Lung (tissue), 12 donors: ENCODE results near the gene ADGRB2. TPM values are rescaled to one million over a fixed set of nuclear protein-coding genes. Genes with fewer than 3 reads are reported as not detected.

Source experiments
- ATAC-seq: fragments of 200-7000 bp; cut with Tn5 transposase; one replicate; pipeline ENCODE4 v1.9.1; 2020; ENCODE audit warnings: moderate number of reproducible peaks; ENCODE audit not compliant: insufficient read depth, low FRiP score
- DNase-seq, 3 donors: peaks; one replicate each; pipeline ENCODE4 v3.0.0-alpha.2; 2013 to 2017
- H3K27ac ChIP-seq, 2 donors: one replicate each; pipeline ENCODE4 v1.5.1; 2013; ENCODE audit warnings: mild to moderate bottlenecking in 2 of 2, moderate library complexity in 2 of 2, control low read depth in 1 of 2, inconsistent platforms in 1 of 2, low read depth in 1 of 2, low read length in 1 of 2
- H3K27me3 ChIP-seq, 3 donors: one replicate each; pipeline ENCODE4 v1.5.1; 2013; ENCODE audit warnings: low read length in 2 of 3; ENCODE audit not compliant: control insufficient read depth in 3 of 3, insufficient read depth in 3 of 3
- H3K36me3 ChIP-seq, 4 donors: one replicate each; pipeline ENCODE4 v1.5.1; 2013; ENCODE audit warnings: low read length in 4 of 4, mild to moderate bottlenecking in 1 of 4, moderate library complexity in 1 of 4; ENCODE audit not compliant: control insufficient read depth in 4 of 4, insufficient read depth in 4 of 4
- H3K4me1 ChIP-seq, 5 donors: one replicate each; pipeline ENCODE4 v1.5.1; 2013; ENCODE audit warnings: low read length in 5 of 5, mild to moderate bottlenecking in 2 of 5, moderate library complexity in 1 of 5; ENCODE audit not compliant: control insufficient read depth in 5 of 5, insufficient read depth in 5 of 5
- H3K4me3 ChIP-seq: one replicate; pipeline ENCODE4 v1.5.1; 2013; ENCODE audit warnings: mild to moderate bottlenecking, control low read depth, moderate library complexity
- H3K9ac ChIP-seq, 2 donors: one replicate each; pipeline ENCODE4 v1.5.1; 2013; ENCODE audit warnings: low read length in 2 of 2, control low read depth in 1 of 2; ENCODE audit not compliant: insufficient read depth in 1 of 2
- H3K9me3 ChIP-seq, 4 donors: one replicate each; pipeline ENCODE4 v1.5.1; 2013; ENCODE audit warnings: low read length in 3 of 4, mild to moderate bottlenecking in 1 of 4, moderate library complexity in 1 of 4; ENCODE audit not compliant: control insufficient read depth in 4 of 4, insufficient read depth in 3 of 4
- WGBS, 2 donors: extraction: QIAGEN DNeasy Blood & Tissue Kit; methylation state at CpG; one replicate each; pipeline ENCODE4 v1.1.7; 2013; 5-methylcytosine and 5-hydroxymethylcytosine counted together
- polyA plus RNA-seq, 2 donors: library from polyadenylated mRNA; stranded (reverse); fragments of 200-250 nt; gene quantifications; one replicate each; pipeline ENCODE4 v1.2.1, GENCODE V29; 2013
- total RNA-seq, 2 donors: library from RNA; depleted of rRNA in 1 of 2; stranded (reverse); fragments of >200 nt in 1 of 2; gene quantifications; one replicate each; pipeline ENCODE4 v1.2.1, GENCODE V29; 2014 to 2021
- TF ChIP-seq, protein P1 (sequence below): IDR thresholded peaks from 2 replicates; pipeline ENCODE4 v1.5.1; 2012; ENCODE audit warnings: mild to moderate bottlenecking; ENCODE audit errors: control extremely low read depth, extremely low read depth
- donor health status: control.
- donor health status: control.
- donor health status: Bipolar disorder and iron deficiency.
- donor health status: healthy.
- donor health status: DM: yes; HTN: yes; CAD: no.

ADGRB2 gene
- total and polyA plus RNA-seq, 4 donors, result 0.44 to 7.6 (median 1.3) TPM

DNA sequence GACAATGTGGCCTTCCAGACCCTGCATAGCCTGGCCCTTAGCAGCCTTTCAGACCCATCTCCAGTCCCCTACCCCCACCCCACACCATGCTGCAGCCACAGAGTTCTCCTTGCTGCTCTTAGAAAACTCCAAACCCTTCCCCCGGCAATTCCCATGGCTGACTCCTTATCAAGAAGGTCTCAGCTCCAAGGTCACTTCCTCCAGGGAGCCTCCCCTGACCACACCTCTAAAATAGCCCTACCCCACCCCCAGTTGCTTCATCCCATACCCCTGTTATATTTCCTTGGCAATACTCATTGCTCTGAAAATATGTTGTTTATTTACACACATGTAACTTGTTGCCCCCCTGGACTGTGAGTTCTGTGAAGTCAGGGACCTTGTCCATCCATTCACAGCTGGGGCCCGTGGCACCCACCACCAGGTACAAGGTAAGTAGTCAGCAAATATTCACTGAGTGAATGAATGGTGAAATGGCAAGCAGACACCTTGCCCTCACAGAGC, 4.3 kb upstream of the ADGRB2 start:
- Histone ChIP-seq H3K36me3 (no peaks in the 10 kb centered on the region), H3K27ac (no peak overlapping the region), H3K27me3 (peaks cover 0 to 54% (median 27%) of the 10 kb centered on the region in 3 donors), H3K9me3 (peaks cover 0 to 7% (median 0%) of the 10 kb centered on the region in 4 donors), H3K9ac (no peak overlapping the region), H3K4me3 (no peak overlapping the region), H3K4me1 (peaks cover 0 to 30% (median 18%) of the 10 kb centered on the region in 5 donors)
- WGBS, 2 donors, result 60 to 80% methylated on average over 2 of the region's 2 CpGs
- TF ChIP-seq, protein P1, sequence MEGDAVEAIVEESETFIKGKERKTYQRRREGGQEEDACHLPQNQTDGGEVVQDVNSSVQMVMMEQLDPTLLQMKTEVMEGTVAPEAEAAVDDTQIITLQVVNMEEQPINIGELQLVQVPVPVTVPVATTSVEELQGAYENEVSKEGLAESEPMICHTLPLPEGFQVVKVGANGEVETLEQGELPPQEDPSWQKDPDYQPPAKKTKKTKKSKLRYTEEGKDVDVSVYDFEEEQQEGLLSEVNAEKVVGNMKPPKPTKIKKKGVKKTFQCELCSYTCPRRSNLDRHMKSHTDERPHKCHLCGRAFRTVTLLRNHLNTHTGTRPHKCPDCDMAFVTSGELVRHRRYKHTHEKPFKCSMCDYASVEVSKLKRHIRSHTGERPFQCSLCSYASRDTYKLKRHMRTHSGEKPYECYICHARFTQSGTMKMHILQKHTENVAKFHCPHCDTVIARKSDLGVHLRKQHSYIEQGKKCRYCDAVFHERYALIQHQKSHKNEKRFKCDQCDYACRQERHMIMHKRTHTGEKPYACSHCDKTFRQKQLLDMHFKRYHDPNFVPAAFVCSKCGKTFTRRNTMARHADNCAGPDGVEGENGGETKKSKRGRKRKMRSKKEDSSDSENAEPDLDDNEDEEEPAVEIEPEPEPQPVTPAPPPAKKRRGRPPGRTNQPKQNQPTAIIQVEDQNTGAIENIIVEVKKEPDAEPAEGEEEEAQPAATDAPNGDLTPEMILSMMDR, result no peak
- DNase-seq, result no peak
- ATAC-seq, result no peak

DNA sequence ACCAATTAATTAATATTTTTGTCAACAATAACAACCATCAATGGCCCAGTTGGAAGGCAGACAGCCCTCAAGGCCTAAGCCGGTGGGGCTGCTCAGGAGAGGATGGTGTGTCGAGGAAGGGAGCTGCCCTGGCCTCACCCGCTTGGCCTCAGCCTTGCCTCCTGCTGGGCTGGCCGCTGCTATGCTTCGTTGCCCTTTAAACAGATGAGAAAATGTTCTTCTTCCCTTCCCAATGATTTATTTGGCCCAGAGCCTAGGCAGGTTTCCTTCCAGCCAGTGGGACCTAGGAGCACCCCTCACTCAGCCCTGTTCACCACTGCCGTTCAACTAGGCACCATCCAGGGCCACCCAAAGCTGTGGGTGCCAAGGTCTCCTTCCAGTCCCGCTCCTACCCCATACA, 3.1 kb upstream of the ADGRB2 start:
- 85 to 89% methylated on average over 7 of the region's 7 CpGs for WGBS, 2 donors
- DNase-seq (no peak), ATAC-seq (no peak)
- H3K4me3 ChIP-seq, result no peak overlapping the region
- peaks cover 0 to 3% (median 0%) of the 10 kb centered on the region in 4 donors for H3K9me3 ChIP-seq
- H3K27me3 ChIP-seq, result peaks cover 0 to 50% (median 16%) of the 10 kb centered on the region in 3 donors
- H3K27ac ChIP-seq, result no peak overlapping the region
- no peak overlapping the region for H3K9ac ChIP-seq
- H3K4me1 ChIP-seq, result peaks cover 0 to 25% (median 11%) of the 10 kb centered on the region in 5 donors
- TF ChIP-seq, protein P1, result no peak
- H3K36me3 ChIP-seq, result no peaks in the 10 kb centered on the region

DNA sequence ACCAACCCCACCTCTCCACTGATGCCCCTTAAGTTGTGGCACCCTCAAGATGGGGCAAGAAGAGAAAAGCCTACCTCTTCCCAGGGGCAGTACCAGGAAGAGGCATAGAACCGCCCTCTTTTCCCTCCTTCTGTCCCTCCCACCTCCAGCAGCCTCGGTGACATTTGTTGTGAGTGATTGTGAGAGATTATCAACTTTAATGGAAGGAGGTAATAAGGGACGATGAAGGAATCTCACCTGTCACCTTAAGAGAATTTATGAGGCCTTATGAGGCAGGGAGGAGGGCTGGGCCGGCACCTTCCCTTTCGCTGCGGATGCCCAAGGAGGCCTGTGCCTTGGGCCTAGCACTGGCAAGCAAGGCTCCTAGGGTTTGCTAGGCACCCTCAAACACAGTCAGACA, 1.4 kb upstream of the ADGRB2 start:
- H3K36me3 ChIP-seq, result no peaks in the 10 kb centered on the region
- peaks cover 0 to 29% (median 10%) of the 10 kb centered on the region in 5 donors for H3K4me1 ChIP-seq
- peaks cover 0 to 42% (median 6%) of the 10 kb centered on the region in 3 donors for H3K27me3 ChIP-seq
- no peak overlapping the region for H3K27ac ChIP-seq
- TF ChIP-seq, protein P1, result no peak
- no peak overlapping the region for H3K9ac ChIP-seq
- 89 to 91% methylated on average over 6 of the region's 6 CpGs for WGBS, 2 donors
- no peak for ATAC-seq
- H3K4me3 ChIP-seq, result no peak overlapping the region
- no peak for DNase-seq
- peaks cover 0 to 3% (median 0%) of the 10 kb centered on the region in 4 donors for H3K9me3 ChIP-seq

DNA sequence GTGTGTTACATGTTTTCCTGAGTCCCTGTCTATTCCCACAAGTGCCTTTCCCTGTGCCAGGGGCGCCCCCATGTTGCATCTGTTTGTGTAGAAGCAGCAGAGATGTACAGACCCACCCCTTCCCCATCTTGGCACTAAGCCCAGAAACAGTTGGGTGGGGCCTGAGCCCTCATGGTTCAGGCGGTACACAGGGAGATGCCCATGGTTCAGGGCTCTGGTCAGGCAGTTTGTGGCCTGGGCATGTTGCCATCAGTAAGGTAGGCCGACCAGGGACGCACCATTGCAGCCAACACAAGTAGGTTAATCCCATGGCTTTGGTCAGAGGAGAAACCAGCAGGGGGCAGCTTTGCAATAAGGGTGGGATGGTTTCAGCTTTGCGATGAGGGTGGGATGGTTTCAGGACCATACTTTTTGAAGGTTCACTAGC, 914 bp upstream of the ADGRB2 start:
- peaks cover 0 to 3% (median 0%) of the 10 kb centered on the region in 4 donors for H3K9me3 ChIP-seq
- TF ChIP-seq, protein P1, result no peak
- peaks cover 0 to 31% (median 10%) of the 10 kb centered on the region in 5 donors for H3K4me1 ChIP-seq
- ATAC-seq (no peak), DNase-seq (peak in 2 of 3 donors; percentile 55 to 59)
- WGBS, 2 donors, result 44 to 52% methylated on average over 5 of the region's 5 CpGs
- no peaks in the 10 kb centered on the region for H3K36me3 ChIP-seq
- H3K27me3 ChIP-seq, result peaks cover 0 to 40% (median 6%) of the 10 kb centered on the region in 3 donors
- H3K9ac ChIP-seq, result no peak overlapping the region
- no peak overlapping the region for H3K4me3 ChIP-seq
- no peak overlapping the region for H3K27ac ChIP-seq
